ENCODE measurements around the gene KCNC2.

Gene KCNC2

GRCh38 chr12:75207338-75208083 lies 2.1 kb downstream of the KCNC2 start:
- TF ChIP-seq POLR2AphosphoS5 (IDR thresholded peaks at IDR 0.05; ENCODE audit: low read depth, low read length) (no peak), FOXP2 (optimal IDR thresholded peaks at IDR 0.05; ENCODE audit: borderline replicate concordance, extremely low read depth, extremely low read length, insufficient read depth) (no peak), TAF1 (IDR thresholded peaks at IDR 0.05; ENCODE audit: borderline replicate concordance, insufficient read depth, low read length) (no peak), SIN3A (IDR thresholded peaks at IDR 0.05; ENCODE audit: borderline replicate concordance, insufficient read depth, low read length) (no peak)
- TF ChIP-seq, protein P1, sequence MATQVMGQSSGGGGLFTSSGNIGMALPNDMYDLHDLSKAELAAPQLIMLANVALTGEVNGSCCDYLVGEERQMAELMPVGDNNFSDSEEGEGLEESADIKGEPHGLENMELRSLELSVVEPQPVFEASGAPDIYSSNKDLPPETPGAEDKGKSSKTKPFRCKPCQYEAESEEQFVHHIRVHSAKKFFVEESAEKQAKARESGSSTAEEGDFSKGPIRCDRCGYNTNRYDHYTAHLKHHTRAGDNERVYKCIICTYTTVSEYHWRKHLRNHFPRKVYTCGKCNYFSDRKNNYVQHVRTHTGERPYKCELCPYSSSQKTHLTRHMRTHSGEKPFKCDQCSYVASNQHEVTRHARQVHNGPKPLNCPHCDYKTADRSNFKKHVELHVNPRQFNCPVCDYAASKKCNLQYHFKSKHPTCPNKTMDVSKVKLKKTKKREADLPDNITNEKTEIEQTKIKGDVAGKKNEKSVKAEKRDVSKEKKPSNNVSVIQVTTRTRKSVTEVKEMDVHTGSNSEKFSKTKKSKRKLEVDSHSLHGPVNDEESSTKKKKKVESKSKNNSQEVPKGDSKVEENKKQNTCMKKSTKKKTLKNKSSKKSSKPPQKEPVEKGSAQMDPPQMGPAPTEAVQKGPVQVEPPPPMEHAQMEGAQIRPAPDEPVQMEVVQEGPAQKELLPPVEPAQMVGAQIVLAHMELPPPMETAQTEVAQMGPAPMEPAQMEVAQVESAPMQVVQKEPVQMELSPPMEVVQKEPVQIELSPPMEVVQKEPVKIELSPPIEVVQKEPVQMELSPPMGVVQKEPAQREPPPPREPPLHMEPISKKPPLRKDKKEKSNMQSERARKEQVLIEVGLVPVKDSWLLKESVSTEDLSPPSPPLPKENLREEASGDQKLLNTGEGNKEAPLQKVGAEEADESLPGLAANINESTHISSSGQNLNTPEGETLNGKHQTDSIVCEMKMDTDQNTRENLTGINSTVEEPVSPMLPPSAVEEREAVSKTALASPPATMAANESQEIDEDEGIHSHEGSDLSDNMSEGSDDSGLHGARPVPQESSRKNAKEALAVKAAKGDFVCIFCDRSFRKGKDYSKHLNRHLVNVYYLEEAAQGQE (IDR thresholded peaks at IDR 0.05; ENCODE audit: insufficient read depth in 1 of 2, low read depth in 2 of 2, low read length in 2 of 2), result no peak

DNA sequence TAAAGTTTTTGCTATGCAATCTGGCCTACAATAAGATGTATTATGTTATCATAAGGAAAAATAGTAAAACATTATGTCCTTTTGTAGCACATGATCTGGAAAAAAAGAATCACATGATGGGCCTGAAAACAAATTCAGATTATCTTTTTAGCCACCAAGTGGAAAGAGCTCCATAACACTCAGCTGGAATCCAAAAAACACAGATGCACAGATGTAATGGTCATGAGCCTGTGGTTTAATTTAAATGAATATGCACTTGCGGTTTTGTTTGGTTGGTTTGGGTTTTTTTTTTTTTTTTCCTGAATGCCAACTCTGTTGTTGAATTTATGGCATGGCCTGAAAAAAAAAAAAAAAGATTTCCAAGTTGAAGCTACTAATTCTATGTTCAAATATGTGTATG lies 4.1 kb downstream of the KCNC2 start:
- TF ChIP-seq POLR2AphosphoS5 (IDR thresholded peaks at IDR 0.05; ENCODE audit: low read depth, low read length) (no peak), SIN3A (IDR thresholded peaks at IDR 0.05; ENCODE audit: borderline replicate concordance, insufficient read depth, low read length) (no peak), TAF1 (IDR thresholded peaks at IDR 0.05; ENCODE audit: borderline replicate concordance, insufficient read depth, low read length) (no peak), FOXP2 (optimal IDR thresholded peaks at IDR 0.05; ENCODE audit: borderline replicate concordance, extremely low read depth, extremely low read length, insufficient read depth) (no peak)
- TF ChIP-seq, protein P1 (IDR thresholded peaks at IDR 0.05; ENCODE audit: insufficient read depth in 1 of 2, low read depth in 2 of 2, low read length in 2 of 2), result no peak

DNA sequence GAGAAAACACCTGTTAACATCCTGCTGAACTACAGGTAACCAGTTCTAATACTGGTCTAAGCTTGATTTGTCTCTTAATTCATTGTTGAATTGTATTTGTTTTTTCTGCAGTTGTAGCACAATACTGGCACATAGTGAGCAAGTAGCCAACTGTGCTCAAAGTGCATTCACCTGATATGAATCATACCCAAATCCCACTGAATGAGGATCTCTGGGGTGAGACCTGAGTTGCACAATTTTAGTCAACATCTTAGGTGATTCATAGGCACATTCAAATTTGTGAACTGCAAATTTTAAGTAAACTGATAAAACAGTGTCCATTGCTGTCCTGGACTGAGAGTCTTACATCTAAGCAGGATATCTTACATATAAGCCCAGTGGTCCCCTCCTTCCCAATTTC lies 12.8 kb downstream of the KCNC2 start:
- no peak for TF ChIP-seq FOXP2 (optimal IDR thresholded peaks at IDR 0.05; ENCODE audit: borderline replicate concordance, extremely low read depth, extremely low read length, insufficient read depth)

GRCh38 chr12:75196408-75196807 lies 13.2 kb downstream of the KCNC2 start:
- TF ChIP-seq SIN3A (IDR thresholded peaks at IDR 0.05; ENCODE audit: borderline replicate concordance, insufficient read depth, low read length), result no peak
- TF ChIP-seq POLR2AphosphoS5 (IDR thresholded peaks at IDR 0.05; ENCODE audit: low read depth, low read length), result no peak
- TF ChIP-seq, protein P1 (IDR thresholded peaks at IDR 0.05; ENCODE audit: insufficient read depth in 1 of 2, low read depth in 2 of 2, low read length in 2 of 2), result no peak
- no peak for TF ChIP-seq TAF1 (IDR thresholded peaks at IDR 0.05; ENCODE audit: borderline replicate concordance, insufficient read depth, low read length)
- TF ChIP-seq FOXP2 (optimal IDR thresholded peaks at IDR 0.05; ENCODE audit: borderline replicate concordance, extremely low read depth, extremely low read length, insufficient read depth), result no peak

DNA sequence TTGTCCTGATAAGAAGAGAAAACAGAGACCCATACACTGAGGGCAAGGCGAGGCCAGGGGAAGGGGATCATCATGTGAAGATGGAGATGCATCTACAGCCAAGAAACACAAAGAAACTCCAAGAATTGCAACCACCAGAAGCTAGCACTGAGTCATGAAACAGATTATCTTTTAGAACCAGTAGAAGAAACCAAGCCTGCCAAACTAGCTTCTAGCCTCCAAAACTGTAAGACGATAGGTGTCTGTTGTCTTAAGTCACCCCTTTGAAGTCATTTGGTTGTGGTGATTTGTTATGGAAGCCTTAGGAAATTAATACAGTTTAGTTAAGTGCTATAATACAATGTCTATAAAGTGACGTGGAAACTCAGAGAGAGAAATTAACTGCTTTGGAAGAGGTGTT lies 15.4 kb downstream of the KCNC2 start:
- TF ChIP-seq SIN3A (IDR thresholded peaks at IDR 0.05; ENCODE audit: borderline replicate concordance, insufficient read depth, low read length) (no peak), FOXP2 (optimal IDR thresholded peaks at IDR 0.05; ENCODE audit: borderline replicate concordance, extremely low read depth, extremely low read length, insufficient read depth) (no peak), POLR2AphosphoS5 (IDR thresholded peaks at IDR 0.05; ENCODE audit: low read depth, low read length) (no peak), TAF1 (IDR thresholded peaks at IDR 0.05; ENCODE audit: borderline replicate concordance, insufficient read depth, low read length) (no peak)
- TF ChIP-seq, protein P1 (IDR thresholded peaks at IDR 0.05; ENCODE audit: insufficient read depth in 1 of 2, low read depth in 2 of 2, low read length in 2 of 2), result no peak
